Measurements from ENCODE around the gene PDE1C. TPM values are rescaled to one million over a fixed set of nuclear protein-coding genes. Genes with fewer than 3 reads are reported as not detected.
A peak's percentile ranks its signal among the peaks of the same experiment; 100 is the strongest.

PDE1C gene
- total RNA-seq, 1 experiment from 2014 or later: not detected

DNA sequence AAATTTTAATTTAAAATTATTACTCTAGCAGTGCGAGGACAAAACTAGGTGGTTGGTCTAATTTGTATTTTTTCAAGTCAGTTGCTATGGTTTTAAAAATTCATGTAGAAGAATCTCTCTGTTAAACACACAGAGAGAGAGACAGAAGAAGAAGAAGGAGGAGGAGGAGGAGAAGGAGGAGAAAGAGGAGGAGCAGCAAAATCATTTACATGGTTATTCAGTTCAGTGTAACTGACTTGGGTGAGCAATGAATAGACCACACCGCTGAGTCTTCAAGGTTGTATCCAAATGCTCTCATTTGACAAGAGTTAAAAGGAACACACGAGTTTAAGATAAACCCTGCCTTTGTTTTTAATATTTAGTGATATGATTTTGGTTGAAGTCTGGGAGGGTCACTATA lies 131.1 kb downstream of the PDE1C start:
- Histone ChIP-seq H3K27me3 (replicated peaks; ENCODE audit: insufficient read depth, low read depth, low read length, poor library complexity) (no peaks in the 10 kb centered on the region), H3K4me3 (ENCODE audit: low read depth, low read length, poor library complexity, severe bottlenecking) (no peak overlapping the region), H3K9me3 (ENCODE audit: low read depth, low read length, poor library complexity, severe bottlenecking) (no peaks in the 10 kb centered on the region), H3K36me3 (ENCODE audit: insufficient read depth, low read length, poor library complexity, severe bottlenecking) (no peaks in the 10 kb centered on the region), H3K4me1 (ENCODE audit: insufficient read depth, low read length, poor library complexity, severe bottlenecking) (no peaks in the 10 kb centered on the region), H3K27ac (ENCODE audit: low read depth, low read length, poor library complexity, severe bottlenecking) (no peak overlapping the region)
- CTCF ChIA-PET: no interaction called here
- no TSS peak for BruUV-seq (replicated peaks)
- intact Hi-C loops (cut with micrococcal nuclease; ENCODE audit: unreplicated experiment): no loop called here
- TF ChIP-seq CTCF (conservative IDR thresholded peaks at IDR 0.05; ENCODE audit: low read depth, low read length) (no peak), EZH2 (IDR thresholded peaks at IDR 0.05; ENCODE audit: borderline replicate concordance, low read depth, low read length, poor library complexity, severe bottlenecking) (no peak)
- POLR2A ChIA-PET (ENCODE audit: low non-redundant PET): no interaction called here
- DNase-seq (ENCODE audit: low spot score): no peak

DNA sequence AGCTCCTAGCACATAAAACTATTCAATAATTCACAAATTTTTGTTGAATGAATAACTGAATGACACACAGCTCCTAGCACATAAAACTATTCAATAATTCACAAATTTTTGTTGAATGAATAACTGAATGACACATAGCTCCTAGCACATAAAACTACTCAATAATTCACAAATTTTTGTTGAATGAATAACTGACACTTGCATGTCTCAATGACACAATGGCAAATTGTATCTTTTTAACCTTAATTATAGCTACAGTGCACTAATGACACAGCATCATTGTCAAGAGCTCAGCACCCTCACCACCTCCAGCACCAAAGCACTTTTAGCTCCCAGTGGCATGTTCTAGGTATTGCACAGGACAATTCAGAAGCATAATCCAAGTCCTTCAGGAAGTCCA lies 131.6 kb downstream of the PDE1C start:
- H3K27me3 ChIP-seq (replicated peaks; ENCODE audit: insufficient read depth, low read depth, low read length, poor library complexity): no peaks in the 10 kb centered on the region
- no peak overlapping the region for H3K27ac ChIP-seq (ENCODE audit: low read depth, low read length, poor library complexity, severe bottlenecking)

DNA sequence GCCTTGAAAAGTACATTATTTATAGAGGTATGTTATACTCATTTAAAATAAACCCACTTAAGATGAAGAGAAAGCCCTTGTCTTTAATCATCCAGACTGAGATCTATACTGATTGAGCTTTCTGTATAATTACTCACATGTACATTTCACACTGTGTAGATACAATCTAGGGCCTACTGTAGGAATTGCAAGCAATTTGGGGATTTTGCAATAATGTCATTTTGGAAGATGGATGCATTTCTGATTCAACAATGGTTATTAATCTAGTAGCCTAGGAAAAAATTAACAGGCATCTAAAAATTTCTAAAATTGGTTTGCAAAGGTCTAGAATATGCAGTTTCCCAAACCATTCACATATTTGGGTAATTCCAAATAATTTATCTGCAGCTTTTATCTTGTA lies 132.2 kb downstream of the PDE1C start:
- H3K9me3 ChIP-seq (ENCODE audit: low read depth, low read length, poor library complexity, severe bottlenecking): no peaks in the 10 kb centered on the region
- H3K4me1 ChIP-seq (ENCODE audit: insufficient read depth, low read length, poor library complexity, severe bottlenecking): no peaks in the 10 kb centered on the region
- CTCF ChIA-PET: no interaction called here
- intact Hi-C loops (cut with micrococcal nuclease; ENCODE audit: unreplicated experiment): no loop called here
- TF ChIP-seq EZH2 (IDR thresholded peaks at IDR 0.05; ENCODE audit: borderline replicate concordance, low read depth, low read length, poor library complexity, severe bottlenecking) (no peak), CTCF (conservative IDR thresholded peaks at IDR 0.05; ENCODE audit: low read depth, low read length) (no peak)
- no TSS peak for BruUV-seq (replicated peaks)
- H3K36me3 ChIP-seq (ENCODE audit: insufficient read depth, low read length, poor library complexity, severe bottlenecking): no peaks in the 10 kb centered on the region
- POLR2A ChIA-PET (ENCODE audit: low non-redundant PET): no interaction called here
- no peak overlapping the region for H3K27ac ChIP-seq (ENCODE audit: low read depth, low read length, poor library complexity, severe bottlenecking)
- no peak for DNase-seq (ENCODE audit: low spot score)
- no peaks in the 10 kb centered on the region for H3K27me3 ChIP-seq (replicated peaks; ENCODE audit: insufficient read depth, low read depth, low read length, poor library complexity)
- H3K4me3 ChIP-seq (ENCODE audit: low read depth, low read length, poor library complexity, severe bottlenecking): no peak overlapping the region

More for the DNA sequence above, 131.6 kb downstream of the PDE1C start:
- TF ChIP-seq CTCF (conservative IDR thresholded peaks at IDR 0.05; ENCODE audit: low read depth, low read length) (no peak; the same call in 1 of the 2 replicates), EZH2 (IDR thresholded peaks at IDR 0.05; ENCODE audit: borderline replicate concordance, low read depth, low read length, poor library complexity, severe bottlenecking) (no peak)
- ChIA-PET CTCF (no interaction called here), POLR2A (ENCODE audit: low non-redundant PET) (no interaction called here)
- Histone ChIP-seq H3K9me3 (ENCODE audit: low read depth, low read length, poor library complexity, severe bottlenecking) (no peaks in the 10 kb centered on the region), H3K4me1 (ENCODE audit: insufficient read depth, low read length, poor library complexity, severe bottlenecking) (no peaks in the 10 kb centered on the region), H3K4me3 (ENCODE audit: low read depth, low read length, poor library complexity, severe bottlenecking) (no peak overlapping the region), H3K36me3 (ENCODE audit: insufficient read depth, low read length, poor library complexity, severe bottlenecking) (no peaks in the 10 kb centered on the region)
- intact Hi-C loops (cut with micrococcal nuclease; ENCODE audit: unreplicated experiment): no loop called here
- BruUV-seq (replicated peaks): no TSS peak
- DNase-seq (ENCODE audit: low spot score): peak; percentile 15

Data from A673 (cell line).